ENCODE measurements around the gene CIRBP. TPM values are rescaled to one million over a fixed set of nuclear protein-coding genes. Genes with fewer than 3 reads are reported as not detected.
A peak's percentile ranks its signal among the peaks of the same experiment; 100 is the strongest.

The CIRBP gene
- total RNA-seq, 4 donors from 2014 or later, result 258 to 623 (median 458) TPM

DNA sequence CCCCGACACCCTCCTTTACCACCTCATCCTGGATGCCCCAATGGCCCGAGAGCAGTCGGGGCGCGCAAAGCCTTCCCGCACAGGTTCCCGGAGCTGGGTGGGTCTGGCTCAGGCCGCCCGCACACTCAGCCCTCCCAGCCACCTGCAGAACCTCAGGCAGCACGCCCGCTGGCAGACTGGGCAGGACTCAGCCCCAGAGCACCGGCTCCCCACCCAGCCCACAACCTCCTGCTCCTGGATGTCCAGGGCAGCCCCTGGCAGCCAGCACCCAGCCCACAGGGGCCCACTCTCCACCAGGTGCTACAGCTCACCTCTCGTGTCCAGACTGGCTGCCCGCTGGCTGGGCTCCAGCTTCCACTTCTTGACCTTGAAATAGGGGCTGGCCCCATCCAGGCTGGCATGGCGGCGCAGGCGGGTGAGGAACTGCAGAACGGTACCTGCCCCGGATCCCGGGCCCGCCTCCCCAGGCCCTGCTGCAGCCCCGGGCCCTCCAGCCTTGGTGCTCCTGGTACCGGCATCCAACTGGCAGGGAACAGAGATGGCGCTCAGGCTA is 35.9 kb upstream of the CIRBP start:
- peaks cover 0 to 44% (median 10%) of the 10 kb centered on the region in 4 donors for H3K4me1 ChIP-seq
- H3K27ac ChIP-seq, result peak overlapping the region in 1 of 4 donors; percentile 21

DNA sequence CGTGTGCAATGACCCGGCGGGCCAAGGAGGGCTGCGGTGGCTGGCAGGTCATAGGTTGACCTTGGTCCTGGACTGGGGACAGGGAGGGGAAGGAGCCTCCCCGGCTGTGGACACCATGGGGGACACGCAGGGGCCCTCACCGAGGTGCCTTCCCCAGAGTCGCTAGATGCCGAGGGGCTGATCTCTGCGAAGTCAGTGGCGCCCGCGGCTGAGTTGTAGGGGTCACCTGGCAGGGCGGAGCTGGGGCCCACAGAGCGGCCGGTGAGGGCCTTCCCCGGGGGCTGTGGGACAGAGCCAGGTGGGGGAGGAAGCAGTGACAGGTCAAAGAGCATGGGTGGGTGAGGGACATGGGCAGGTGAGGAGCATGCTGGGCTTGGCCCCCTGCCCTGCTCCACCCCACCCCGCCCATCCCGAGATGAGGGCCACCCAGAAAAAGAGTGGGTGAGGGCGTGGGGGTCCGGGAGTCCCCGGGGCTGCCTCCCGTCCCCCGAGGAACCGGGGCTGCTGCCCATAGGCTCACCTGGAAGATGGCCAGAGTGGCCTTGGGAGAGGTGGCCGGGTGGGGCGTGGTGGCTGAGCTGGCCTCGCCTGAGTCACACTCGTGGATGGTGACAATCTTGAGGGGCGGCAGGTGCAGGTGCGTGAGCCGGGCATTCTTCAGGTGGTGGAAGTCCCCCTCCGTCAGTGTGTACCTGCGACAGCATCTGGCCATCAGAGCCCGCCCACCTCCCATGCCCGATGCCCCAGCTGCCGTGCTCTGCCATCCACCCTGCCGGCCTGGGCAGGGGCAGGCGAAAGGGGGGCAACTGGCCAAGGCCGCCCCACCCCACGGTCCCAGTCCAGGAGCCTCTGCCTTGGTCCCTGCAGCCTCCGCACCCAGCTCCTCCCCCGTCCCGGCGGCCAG is 34.8 kb upstream of the CIRBP start:
- peaks cover 0 to 48% (median 12%) of the 10 kb centered on the region in 4 donors for H3K4me1 ChIP-seq
- peaks cover 0 to 21% of the 10 kb centered on the region in 2 donors for H3K27me3 ChIP-seq
- H3K36me3 ChIP-seq, result no peaks in the 10 kb centered on the region

More for the DNA sequence above, 35.9 kb upstream of the CIRBP start:
- no peaks in the 10 kb centered on the region for H3K9me3 ChIP-seq
- peaks cover 0 to 3% (median 0%) of the 10 kb centered on the region in 3 donors for H3K36me3 ChIP-seq
- TF ChIP-seq, protein P1, sequence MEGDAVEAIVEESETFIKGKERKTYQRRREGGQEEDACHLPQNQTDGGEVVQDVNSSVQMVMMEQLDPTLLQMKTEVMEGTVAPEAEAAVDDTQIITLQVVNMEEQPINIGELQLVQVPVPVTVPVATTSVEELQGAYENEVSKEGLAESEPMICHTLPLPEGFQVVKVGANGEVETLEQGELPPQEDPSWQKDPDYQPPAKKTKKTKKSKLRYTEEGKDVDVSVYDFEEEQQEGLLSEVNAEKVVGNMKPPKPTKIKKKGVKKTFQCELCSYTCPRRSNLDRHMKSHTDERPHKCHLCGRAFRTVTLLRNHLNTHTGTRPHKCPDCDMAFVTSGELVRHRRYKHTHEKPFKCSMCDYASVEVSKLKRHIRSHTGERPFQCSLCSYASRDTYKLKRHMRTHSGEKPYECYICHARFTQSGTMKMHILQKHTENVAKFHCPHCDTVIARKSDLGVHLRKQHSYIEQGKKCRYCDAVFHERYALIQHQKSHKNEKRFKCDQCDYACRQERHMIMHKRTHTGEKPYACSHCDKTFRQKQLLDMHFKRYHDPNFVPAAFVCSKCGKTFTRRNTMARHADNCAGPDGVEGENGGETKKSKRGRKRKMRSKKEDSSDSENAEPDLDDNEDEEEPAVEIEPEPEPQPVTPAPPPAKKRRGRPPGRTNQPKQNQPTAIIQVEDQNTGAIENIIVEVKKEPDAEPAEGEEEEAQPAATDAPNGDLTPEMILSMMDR (IDR thresholded peaks at IDR 0.05), result no peak
- no peak for TF ChIP-seq POLR2A (IDR thresholded peaks at IDR 0.05)
- no peak for DNase-seq
- no peak overlapping the region for H3K4me3 ChIP-seq
- peaks cover 0 to 21% of the 10 kb centered on the region in 2 donors for H3K27me3 ChIP-seq

DNA sequence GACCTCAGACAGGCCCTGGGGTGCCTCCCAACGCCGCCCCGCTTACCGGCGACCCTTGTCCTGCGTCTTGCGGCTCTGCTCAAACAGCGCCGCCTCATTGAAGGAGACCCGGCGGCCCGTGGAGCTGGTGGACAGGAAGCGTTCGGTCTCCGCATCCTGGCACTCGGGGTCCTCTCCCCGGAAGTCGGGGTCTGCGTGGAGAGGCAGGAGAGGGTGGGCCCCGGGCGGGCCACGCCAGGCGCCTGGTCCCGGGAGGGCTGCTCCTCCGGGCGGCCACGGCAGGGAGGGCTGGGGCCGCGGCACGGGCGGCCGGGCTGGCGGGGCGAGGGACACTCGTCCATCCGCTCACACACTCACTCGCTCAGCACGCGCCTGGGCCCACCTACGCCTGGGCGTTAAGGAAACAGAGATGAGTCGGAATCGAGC is 34.2 kb upstream of the CIRBP start:
- no peak for DNase-seq
- TF ChIP-seq POLR2A (IDR thresholded peaks at IDR 0.05), result no peak
- TF ChIP-seq, protein P1 (IDR thresholded peaks at IDR 0.05), result no peak
- peaks cover 0 to 53% (median 13%) of the 10 kb centered on the region in 4 donors for H3K4me1 ChIP-seq
- peaks cover 0 to 21% of the 10 kb centered on the region in 2 donors for H3K27me3 ChIP-seq
- no peak overlapping the region for H3K27ac ChIP-seq
- H3K4me3 ChIP-seq, result no peak overlapping the region
- H3K9me3 ChIP-seq, result no peaks in the 10 kb centered on the region
- H3K36me3 ChIP-seq, result no peaks in the 10 kb centered on the region

More for the DNA sequence above, 34.8 kb upstream of the CIRBP start:
- no peak overlapping the region for H3K27ac ChIP-seq
- no peak for TF ChIP-seq POLR2A (IDR thresholded peaks at IDR 0.05)
- TF ChIP-seq, protein P1 (IDR thresholded peaks at IDR 0.05), result no peak
- DNase-seq, result peak in 1 of 3 donors; percentile 67
- H3K4me3 ChIP-seq, result no peak overlapping the region
- no peaks in the 10 kb centered on the region for H3K9me3 ChIP-seq

DNA sequence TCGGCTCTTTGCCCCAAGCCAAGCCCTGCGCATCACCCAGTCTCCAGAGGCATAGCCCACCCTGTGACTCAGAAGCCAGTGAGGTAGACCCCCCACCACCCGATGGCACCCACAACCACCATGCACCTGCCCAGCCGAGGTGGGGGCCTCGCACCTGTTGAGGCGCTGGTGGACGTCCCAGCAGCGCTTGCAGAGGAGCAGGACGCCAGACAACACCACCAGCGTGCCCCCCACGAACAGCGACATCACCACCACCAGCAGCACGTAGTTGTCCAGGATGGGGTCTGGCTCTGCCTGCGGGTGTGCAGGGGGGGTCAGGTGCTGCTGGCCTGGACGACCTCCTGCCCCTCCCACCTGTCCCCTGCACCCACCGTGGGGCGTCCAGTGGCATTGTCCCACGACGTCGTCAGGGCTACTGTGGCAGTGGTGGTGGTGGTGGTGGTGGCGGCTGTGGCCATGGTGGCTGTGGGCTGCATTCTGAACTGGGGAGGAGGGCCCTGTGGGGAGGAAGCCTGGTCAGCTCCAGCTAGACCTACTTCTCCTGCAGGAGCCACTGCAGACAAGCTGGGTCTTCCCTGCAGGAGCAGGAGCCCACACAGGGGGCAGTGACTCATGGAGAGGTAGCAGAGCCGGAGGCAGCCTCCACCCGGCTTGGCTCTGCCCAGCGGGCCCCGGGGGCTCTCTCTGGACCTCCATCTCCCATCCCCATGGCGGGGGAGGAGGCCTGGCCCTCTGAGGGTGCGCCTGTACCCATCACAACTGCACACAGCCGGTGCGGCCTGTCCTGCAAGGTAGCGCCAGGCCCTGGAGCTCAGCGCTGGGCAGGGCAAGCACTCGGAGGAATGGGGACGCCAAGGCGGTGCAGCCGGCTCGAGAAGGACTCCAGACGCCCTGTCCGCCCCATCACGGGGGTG is 33.2 kb upstream of the CIRBP start:
- no peak for DNase-seq
- H3K4me1 ChIP-seq, result peaks cover 2 to 61% (median 22%) of the 10 kb centered on the region in 4 donors
- no peak overlapping the region for H3K4me3 ChIP-seq

More for the DNA sequence above, 33.2 kb upstream of the CIRBP start:
- H3K27ac ChIP-seq, result no peak overlapping the region
- H3K9me3 ChIP-seq, result no peaks in the 10 kb centered on the region
- no peaks in the 10 kb centered on the region for H3K36me3 ChIP-seq
- peaks cover 0 to 21% of the 10 kb centered on the region in 2 donors for H3K27me3 ChIP-seq
- TF ChIP-seq, protein P1 (IDR thresholded peaks at IDR 0.05), result no peak
- TF ChIP-seq POLR2A (IDR thresholded peaks at IDR 0.05), result no peak

Data from Peyer's patch (tissue), 4 donors.